Stimulated activated naive CD8-positive, alpha-beta T cell treated with anti-CD3 and anti-CD28 coated beads, Interleukin-15, amount 100 ng/mL, for 72 hours (primary cell): ENCODE data around the gene PEX13.

Source experiments
- ATAC-seq: fragments of 150-1000 bp; cut with Tn5 transposase; 2 replicates; pipeline ENCODE4 v1.10.0; 2021; ENCODE audit warnings: mild to moderate bottlenecking, moderate library complexity
- DNase-seq, 2 donors: peaks; one replicate each; pipeline ENCODE4 v3.0.0; 2021 to 2022
- H3K27ac Mint-ChIP-seq, 2 donors: one replicate each; pipeline ENCODE4 v1.8.0; 2022; ENCODE audit warnings: mild to moderate bottlenecking in 2 of 2, mixed read lengths in 2 of 2, moderate library complexity in 2 of 2
- H3K27me3 Mint-ChIP-seq: one replicate; pipeline ENCODE4 v1.8.0; 2022; ENCODE audit warnings: mixed read lengths
- H3K4me1 Mint-ChIP-seq: one replicate; pipeline ENCODE4 v1.8.0; 2022; ENCODE audit warnings: mild to moderate bottlenecking, mixed read lengths
- H3K4me3 Mint-ChIP-seq, 2 donors: one replicate each; pipeline ENCODE4 v1.8.0; 2022; ENCODE audit warnings: mild to moderate bottlenecking in 2 of 2, mixed read lengths in 2 of 2, moderate library complexity in 1 of 2
- H3K9me3 Mint-ChIP-seq, 2 donors: one replicate each; pipeline ENCODE4 v1.8.0; 2022; ENCODE audit warnings: mixed read lengths in 2 of 2

The PEX13 gene

DNA sequence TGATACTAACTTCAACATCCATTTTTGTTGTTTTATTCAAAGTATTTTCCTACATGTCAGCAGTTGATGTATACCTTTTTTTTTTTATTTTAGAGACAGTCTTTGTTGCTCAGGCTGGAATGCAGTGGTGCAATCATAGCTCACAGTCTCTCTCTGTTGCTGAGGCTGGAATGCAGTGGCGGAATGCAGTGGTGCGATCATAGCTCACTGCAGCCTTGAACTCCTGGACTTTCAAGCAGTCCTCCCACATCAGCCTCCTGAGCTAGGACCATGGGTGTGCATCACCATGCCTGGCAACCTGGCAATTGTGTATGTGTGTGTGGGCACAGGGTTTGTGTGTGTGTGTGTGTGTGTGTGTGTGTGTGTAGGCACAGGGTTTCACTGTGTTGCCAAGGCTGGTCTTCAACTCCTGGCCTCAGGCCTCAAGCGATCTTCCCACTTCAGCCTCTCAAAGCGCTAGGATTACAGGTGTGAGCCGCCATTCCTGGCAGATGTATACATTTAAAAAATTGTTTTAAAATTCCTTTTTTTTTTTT, 72.9 kb downstream of the PEX13 start:
- DNase-seq (no peak), ATAC-seq (no peak)
- Mint-ChIP-seq H3K27me3 (no peaks in the 10 kb centered on the region), H3K9me3 (no peaks in the 10 kb centered on the region), H3K4me3 (no peak overlapping the region), H3K4me1 (no peaks in the 10 kb centered on the region), H3K27ac (no peak overlapping the region)

DNA sequence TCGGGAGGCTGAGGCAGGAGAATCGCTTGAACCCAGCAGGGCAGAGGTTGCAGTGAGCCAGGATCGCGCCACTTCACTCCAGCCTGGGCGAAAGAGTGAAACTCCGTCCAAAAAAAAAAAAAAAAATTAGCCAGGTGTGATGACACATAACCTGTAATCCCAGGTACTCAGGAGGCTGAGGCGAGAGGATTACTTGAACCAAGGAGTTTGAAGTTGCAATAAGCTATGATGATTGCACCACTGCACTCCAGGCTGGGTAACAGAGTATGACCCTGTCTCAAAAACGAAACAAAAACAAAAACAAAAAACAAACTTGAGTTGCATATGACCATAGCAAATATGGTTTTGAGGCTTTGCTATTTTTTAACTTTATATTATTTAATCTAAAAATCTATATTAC, 74.0 kb downstream of the PEX13 start:
- H3K4me3 Mint-ChIP-seq, result no peak overlapping the region
- H3K27ac Mint-ChIP-seq, result no peak overlapping the region
- no peak for ATAC-seq
- no peaks in the 10 kb centered on the region for H3K27me3 Mint-ChIP-seq
- DNase-seq, result no peak
- peaks cover 6% of the 10 kb centered on the region for H3K4me1 Mint-ChIP-seq
- no peaks in the 10 kb centered on the region for H3K9me3 Mint-ChIP-seq

DNA sequence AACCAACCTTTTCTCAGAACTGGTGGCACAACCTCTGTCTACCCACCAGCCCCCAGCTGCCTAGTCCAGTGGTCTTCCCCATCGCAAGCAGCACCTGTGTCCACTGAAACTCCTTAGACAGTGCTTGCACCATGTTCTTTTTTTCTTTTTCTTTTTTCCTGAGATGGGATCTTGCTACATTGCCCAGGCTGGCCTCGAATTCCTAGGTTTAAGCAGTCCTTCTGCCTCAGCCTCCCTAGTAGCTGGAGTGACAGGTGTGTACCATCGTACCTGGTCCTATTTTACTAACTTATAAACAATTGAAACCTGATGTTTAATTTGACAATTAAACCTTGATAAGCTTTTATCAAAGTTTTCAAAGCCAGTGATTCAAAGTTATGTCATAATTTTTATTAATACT, 78.9 kb downstream of the PEX13 start:
- no peak for DNase-seq
- no peak for ATAC-seq
- H3K27ac Mint-ChIP-seq, result no peak overlapping the region
- H3K27me3 Mint-ChIP-seq, result no peaks in the 10 kb centered on the region
- H3K9me3 Mint-ChIP-seq, result no peaks in the 10 kb centered on the region
- H3K4me1 Mint-ChIP-seq, result peaks cover 6% of the 10 kb centered on the region
- H3K4me3 Mint-ChIP-seq, result no peak overlapping the region

DNA sequence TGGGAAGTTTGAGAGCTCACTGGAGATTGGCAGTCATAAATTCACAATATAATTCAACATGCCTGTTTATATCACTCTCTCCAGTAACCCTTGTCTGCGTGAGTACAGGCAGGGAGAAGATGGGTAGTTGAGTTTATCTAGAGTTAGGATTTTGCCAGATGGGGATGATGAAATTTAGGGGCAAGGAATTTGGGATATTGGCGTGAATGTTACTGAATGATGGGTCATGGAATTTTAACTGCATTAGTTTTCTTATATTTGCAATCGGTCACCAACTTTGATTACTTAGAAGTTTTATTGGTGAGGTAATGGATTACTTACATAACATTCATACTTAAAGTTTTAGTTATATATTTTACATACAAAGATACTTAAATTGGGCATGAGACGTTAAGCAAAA, 83.3 kb downstream of the PEX13 start:
- no peak for ATAC-seq
- Mint-ChIP-seq H3K27ac (no peak overlapping the region), H3K27me3 (no peaks in the 10 kb centered on the region), H3K4me3 (no peak overlapping the region), H3K9me3 (no peaks in the 10 kb centered on the region), H3K4me1 (peaks cover 5% of the 10 kb centered on the region)
- DNase-seq, result no peak
